ENCODE data around the gene GP1BA. TPM values are rescaled to one million over a fixed set of nuclear protein-coding genes. Genes with fewer than 3 reads are reported as not detected.

GP1BA gene
- total and polyA plus RNA-seq, 2 of the 8 experiments (the other 6 are each of a cell fraction or from before 2014, with no cell fraction given): not detected

- TF ChIP-seq SAP30 (IDR thresholded peaks at IDR 0.05; ENCODE audit: insufficient read depth, insufficient replicate concordance, low read length) (peak; percentile 77), TBP (IDR thresholded peaks at IDR 0.05; ENCODE audit: low read depth, low read length) (0 out of 2 replicates have a peak, but pooled peaks have one; percentile 5)
Measured at GRCh38 chr17:4940555-4941318, 8.7 kb downstream of the GP1BA start (continued).
